ENCODE results near the gene OR51T1.

The OR51T1 gene

GRCh38 chr11:4865855-4866254 lies 15.8 kb upstream of the OR51T1 start:
- TF ChIP-seq, protein P1, sequence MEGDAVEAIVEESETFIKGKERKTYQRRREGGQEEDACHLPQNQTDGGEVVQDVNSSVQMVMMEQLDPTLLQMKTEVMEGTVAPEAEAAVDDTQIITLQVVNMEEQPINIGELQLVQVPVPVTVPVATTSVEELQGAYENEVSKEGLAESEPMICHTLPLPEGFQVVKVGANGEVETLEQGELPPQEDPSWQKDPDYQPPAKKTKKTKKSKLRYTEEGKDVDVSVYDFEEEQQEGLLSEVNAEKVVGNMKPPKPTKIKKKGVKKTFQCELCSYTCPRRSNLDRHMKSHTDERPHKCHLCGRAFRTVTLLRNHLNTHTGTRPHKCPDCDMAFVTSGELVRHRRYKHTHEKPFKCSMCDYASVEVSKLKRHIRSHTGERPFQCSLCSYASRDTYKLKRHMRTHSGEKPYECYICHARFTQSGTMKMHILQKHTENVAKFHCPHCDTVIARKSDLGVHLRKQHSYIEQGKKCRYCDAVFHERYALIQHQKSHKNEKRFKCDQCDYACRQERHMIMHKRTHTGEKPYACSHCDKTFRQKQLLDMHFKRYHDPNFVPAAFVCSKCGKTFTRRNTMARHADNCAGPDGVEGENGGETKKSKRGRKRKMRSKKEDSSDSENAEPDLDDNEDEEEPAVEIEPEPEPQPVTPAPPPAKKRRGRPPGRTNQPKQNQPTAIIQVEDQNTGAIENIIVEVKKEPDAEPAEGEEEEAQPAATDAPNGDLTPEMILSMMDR (IDR thresholded peaks at IDR 0.05; ENCODE audit: insufficient read depth, missing control alignments): no peak
- no peak for DNase-seq (ENCODE audit: insufficient read length, low spot score)
- FAIRE-seq: no peak

DNA sequence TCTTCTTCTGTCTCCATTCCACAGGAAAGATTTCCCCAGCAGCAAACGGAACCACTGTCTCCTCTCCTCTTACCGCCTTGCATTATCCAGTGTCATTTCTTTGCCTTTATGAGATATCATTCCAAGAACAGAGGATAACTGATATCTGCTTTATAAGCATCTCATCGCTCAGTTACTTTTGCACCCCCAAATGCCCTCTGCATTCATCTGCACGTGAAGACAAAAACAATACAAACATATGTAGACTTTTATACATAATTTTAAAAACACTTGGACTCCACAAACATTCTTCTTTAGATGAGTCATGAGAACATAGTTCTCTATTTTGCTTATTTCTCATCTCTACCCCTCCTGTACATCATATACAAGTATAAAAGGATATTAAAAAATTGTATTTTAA lies 512 bp upstream of the OR51T1 start:
- FAIRE-seq (no peak), DNase-seq (ENCODE audit: insufficient read length, low spot score) (no peak)
- TF ChIP-seq, protein P1 (IDR thresholded peaks at IDR 0.05; ENCODE audit: insufficient read depth, missing control alignments): no peak

DNA sequence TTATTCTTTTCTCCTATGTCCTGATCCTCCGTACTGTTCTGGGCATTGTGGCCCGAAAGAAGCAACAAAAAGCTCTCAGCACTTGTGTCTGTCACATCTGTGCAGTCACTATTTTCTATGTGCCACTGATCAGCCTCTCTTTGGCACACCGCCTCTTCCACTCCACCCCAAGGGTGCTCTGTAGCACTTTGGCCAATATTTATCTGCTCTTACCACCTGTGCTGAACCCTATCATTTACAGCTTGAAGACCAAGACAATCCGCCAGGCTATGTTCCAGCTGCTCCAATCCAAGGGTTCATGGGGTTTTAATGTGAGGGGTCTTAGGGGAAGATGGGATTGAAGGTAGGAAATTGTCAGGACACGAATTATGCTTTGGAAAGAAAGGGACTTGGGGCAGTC lies 843 bp downstream of the OR51T1 start:
- no peak for DNase-seq (ENCODE audit: insufficient read length, low spot score)
- FAIRE-seq: no peak
- TF ChIP-seq, protein P1 (IDR thresholded peaks at IDR 0.05; ENCODE audit: insufficient read depth, missing control alignments): no peak

- TF ChIP-seq, protein P1 (IDR thresholded peaks at IDR 0.05; ENCODE audit: insufficient read depth, missing control alignments): no peak
- FAIRE-seq (no peak), DNase-seq (ENCODE audit: insufficient read length, low spot score) (no peak)
Measured at GRCh38 chr11:4884361-4884760, 2.7 kb downstream of the OR51T1 start.

DNA sequence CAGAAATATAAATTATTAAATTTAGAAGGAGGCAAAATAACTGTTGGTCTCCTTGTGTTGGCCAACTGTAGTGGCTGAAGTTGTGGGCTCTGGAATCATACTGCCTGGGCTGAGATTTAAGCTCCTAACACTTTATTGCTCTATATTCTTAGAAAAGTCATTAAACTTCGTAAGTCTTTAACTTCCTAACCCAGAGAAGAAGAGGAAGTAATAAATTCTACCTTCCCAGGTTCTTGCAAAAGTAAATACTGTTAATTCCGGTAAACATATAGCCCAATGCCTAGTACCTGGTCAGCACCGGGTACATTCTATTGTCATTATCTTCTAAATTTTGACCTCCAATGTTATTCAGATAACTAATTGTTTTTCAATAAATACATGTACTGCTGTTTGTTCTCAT lies 4.5 kb downstream of the OR51T1 start:
- FAIRE-seq (no peak), DNase-seq (ENCODE audit: insufficient read length, low spot score) (no peak)
- TF ChIP-seq, protein P1 (IDR thresholded peaks at IDR 0.05; ENCODE audit: insufficient read depth, missing control alignments): no peak

DNA sequence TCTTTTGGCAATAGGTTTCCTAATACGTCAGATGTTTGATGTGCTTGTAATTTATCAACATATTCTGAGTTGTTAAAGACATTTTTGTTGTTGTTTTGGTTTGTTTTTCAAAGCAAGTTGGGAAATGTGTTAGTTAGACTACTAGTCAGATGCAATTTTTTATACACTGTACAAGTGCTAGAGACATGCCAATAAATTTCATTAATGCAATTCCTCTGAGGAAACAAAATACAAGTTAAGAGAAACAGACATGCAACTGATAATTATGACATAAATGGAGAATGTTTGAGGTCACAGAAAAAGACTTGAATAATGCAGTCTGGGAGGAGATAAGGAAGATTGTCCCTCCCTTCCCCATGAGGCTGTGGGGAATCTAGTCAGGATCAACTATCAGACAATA lies 5.9 kb downstream of the OR51T1 start:
- FAIRE-seq (no peak), DNase-seq (ENCODE audit: insufficient read length, low spot score) (no peak)
- TF ChIP-seq, protein P1 (IDR thresholded peaks at IDR 0.05; ENCODE audit: insufficient read depth, missing control alignments): no peak

- TF ChIP-seq, protein P1 (IDR thresholded peaks at IDR 0.05; ENCODE audit: insufficient read depth, missing control alignments): no peak
- no peak for FAIRE-seq
Measured at GRCh38 chr11:4890279-4890678, 8.6 kb downstream of the OR51T1 start.

More at GRCh38 chr11:4890279-4890678, 8.6 kb downstream of the OR51T1 start:
- DNase-seq (ENCODE audit: insufficient read length, low spot score): no peak
